ENCODE results near the gene GRPEL2.

Gene GRPEL2

DNA sequence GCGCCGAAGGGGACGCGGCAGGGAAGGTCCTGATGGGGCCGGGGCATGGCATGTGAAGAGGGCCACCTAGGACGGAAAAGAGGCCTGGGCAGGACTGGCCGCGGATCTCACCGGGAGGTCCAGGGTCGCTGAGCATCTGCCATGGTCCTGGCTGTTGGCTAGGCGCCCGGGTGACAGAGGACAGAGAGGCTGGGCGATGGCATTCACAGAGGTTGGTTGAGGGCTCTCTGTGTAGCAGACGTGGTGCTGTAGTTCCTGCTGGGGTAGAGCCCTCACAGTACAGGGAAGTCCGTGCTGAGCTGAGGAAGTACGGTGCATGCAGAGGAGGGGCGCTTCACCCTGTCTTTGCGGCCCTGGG lies 13.0 kb downstream of the GRPEL2 start:
- no peak for DNase-seq

DNA sequence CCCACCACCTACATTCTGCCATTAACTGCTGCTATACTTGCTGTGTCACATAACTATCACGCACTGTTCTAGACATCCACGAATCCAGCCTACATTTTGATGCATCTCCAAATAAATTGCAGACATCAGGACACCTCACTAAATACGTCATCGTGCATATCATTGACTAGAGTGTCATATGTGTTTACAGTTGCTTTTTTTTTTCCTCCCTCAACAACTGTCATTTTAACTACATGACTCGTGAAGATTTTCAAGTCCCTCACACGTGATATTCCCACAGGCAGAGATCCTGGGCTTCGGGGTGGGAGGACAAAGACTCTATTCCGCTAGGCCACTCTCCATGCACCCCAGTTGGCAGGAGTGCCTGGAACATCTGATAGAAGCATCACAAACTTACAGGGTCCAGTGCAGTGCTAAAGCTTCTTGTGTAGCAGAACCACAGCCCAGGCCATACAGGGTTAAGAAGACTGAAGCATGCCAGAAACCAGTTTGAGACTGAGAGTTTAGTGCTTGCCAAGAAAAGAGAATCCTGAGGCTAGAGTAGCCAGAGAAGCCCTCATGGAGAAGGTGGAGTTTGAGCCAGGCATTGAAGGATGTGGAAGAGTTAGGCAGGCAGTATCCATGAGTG lies 13.7 kb downstream of the GRPEL2 start:
- no peak for DNase-seq

DNA sequence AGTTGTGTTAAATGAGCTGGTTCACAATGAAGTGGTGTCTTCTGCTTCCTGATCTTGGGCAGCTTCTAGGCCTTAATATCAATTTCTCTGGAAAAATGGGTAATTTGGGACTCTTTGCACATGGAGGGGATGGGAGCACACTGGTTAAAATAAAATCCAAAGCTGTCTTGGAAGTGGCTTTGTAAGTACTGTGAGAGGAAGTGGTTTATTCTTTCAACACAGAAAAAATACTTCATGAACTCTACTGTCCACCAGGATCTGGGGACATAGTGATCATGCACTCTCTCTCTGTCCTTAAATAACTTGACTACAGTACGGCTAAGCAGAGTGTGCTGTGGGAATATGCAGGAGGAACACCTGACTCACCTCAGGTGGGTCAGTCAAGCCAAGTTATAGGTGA lies 15.0 kb downstream of the GRPEL2 start:
- no peak for DNase-seq

DNA sequence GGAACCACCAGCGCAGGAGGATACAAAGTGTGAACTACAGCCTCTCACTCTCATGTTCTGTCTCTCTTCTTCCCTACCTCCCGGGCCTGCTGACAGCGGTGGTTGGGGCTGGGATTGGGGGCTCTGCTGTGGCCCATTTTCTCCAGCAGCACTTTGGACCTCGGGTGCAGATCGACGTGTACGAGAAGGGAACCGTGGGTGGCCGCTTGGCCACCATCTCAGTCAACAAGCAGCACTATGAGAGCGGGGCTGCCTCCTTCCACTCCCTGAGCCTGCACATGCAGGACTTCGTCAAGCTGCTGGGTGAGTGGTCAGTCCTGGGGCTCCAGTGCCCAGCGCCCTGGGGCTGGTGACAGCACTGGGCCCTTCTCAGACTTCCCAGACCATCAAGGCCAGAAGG lies 17.2 kb downstream of the GRPEL2 start:
- DNase-seq, result no peak

DNA sequence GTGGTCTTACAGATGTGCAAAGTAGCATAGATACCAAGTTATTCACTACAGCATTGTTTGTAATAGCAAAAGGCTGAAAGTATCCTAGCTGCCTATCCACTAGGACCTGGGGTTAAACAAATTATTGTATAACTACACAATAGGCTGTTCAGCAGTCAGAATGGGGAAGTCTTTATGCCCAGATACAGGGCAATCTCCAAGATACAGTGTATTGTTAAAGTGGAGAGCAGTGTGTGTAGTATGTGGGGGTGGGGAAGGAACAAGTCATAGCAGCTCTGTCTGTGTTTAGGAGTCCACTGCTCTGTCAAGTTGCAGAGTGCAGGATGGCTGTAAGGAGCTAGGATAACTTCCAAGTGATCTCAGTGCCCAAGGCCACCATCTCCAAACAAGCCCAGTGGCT lies 18.1 kb downstream of the GRPEL2 start:
- no peak for DNase-seq

DNA sequence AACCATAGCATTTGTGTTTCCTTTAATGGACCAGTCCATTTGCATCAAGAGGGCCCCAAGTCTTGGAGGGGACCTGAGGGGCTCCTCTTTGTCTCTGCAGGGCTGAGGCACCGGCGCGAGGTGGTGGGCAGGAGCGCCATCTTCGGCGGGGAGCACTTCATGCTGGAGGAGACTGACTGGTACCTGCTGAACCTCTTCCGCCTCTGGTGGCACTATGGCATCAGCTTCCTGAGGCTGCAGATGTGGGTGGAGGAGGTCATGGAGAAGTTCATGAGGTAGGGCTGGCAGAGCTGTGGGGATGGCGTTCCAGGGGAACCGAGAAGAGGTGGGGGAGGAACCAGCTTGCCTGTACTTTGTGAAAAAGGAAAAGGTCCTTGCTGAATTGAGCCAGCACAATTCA lies 18.6 kb downstream of the GRPEL2 start:
- no peak for DNase-seq

DNA sequence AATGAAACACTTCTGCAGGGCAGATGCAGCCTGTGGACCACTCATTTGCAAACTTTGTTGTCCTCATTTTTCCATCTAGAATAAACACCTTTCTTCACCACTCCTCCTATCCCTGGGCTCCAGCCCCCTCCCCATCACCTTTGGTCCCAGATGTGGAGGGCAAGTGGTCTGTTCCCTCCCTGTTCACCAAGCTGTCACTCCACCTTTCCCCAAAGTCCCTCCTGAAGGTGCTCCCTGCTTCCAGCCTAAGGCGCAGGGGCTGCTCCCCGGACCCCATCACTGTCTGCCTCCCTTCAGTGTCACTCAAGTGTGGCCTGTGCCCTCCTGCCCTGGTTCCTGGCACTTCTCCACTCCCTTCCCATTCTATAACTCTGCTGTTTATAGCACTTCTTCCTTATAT lies 19.4 kb downstream of the GRPEL2 start:
- no peak for DNase-seq

DNA sequence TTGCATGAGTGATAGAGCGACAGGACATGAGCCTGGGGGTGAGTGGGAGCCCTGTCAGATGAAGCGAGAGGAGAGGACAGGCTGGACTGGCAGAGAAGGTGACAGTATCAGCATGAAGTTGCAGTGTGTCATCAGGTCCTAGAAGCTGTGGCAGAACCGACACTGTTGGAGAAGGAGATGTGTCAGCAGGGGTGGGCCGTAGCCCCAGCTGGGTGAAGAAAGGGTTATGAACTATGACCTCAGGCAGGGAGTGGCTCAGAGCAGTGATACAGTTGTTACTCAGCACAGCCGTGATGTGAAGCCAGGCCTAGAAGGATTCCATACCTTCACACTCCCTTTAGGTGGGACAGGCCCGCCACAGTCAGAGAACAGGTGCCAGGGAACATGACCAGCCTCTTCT lies 20.1 kb downstream of the GRPEL2 start:
- DNase-seq, result no peak

DNA sequence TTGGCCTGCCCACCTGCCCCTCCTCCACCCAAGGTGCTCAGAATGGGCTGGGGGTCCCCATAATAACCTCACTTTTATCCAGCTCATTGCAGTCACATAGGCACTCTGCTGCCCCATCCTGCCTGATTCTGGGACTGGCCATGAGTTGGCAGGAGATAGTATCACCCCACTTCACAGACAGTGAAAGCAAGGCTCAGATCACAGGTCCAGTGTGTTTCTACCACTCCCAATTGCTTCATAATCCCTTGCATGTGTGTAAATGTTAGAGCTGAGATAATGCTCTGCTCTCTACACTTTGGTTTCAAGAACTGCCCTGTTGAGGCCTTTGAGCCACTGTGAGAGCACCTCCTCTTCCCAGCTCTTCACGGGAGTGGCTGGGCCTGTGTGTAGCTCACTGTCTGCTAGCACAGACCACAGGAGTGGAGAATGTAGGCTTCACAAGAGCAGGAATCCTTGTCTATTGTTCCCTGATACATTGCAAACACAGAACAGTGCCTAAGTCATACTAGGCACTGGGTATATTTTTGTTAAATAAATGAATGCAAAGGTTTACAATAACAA lies 20.9 kb downstream of the GRPEL2 start:
- no peak for DNase-seq

DNA sequence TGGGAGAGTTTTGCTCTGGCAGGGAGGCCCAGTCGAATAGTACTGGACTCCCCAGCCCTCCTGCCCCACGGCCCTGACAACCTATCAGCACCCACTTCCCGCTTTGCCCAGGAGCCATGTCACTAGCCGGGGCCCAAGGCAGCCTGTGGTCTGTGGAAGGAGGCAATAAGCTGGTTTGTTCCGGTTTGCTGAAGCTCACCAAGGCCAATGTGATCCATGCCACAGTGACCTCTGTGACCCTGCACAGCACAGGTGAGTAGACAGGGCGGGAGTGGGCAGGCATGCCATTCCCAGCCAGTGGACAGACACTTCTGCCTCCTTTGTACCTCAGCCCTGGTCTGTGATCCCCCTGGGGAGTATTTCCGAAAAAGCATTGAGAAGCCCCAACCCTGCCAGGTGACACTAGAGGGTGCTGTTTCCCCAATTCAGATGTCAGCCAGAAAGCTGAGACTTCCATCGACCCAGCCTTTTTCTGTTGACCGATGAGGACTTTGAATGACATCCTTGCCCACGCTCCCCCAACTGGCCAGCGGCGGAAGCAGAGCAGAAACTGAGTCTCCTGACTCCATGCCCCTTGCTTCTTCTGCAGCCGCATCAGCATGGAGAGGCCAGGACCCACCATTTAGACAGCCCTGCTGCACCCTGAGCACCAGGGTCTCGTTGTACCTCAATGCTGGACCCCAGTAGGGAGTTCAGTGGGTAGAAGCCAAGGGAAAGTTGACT lies 22.1 kb downstream of the GRPEL2 start:
- DNase-seq, result peak; percentile 46

DNA sequence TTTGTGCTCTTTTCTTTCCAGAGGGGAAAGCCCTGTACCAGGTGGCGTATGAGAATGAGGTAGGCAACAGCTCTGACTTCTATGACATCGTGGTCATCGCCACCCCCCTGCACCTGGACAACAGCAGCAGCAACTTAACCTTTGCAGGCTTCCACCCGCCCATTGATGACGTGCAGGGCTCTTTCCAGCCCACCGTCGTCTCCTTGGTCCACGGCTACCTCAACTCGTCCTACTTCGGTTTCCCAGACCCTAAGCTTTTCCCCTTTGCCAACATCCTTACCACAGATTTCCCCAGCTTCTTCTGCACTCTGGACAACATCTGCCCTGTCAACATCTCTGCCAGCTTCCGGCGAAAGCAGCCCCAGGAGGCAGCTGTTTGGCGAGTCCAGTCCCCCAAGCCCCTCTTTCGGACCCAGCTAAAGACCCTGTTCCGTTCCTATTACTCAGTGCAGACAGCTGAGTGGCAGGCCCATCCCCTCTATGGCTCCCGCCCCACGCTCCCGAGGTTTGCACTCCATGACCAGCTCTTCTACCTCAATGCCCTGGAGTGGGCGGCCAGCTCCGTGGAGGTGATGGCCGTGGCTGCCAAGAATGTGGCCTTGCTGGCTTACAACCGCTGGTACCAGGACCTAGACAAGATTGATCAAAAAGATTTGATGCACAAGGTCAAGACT lies 22.8 kb downstream of the GRPEL2 start:
- DNase-seq, result no peak

DNA sequence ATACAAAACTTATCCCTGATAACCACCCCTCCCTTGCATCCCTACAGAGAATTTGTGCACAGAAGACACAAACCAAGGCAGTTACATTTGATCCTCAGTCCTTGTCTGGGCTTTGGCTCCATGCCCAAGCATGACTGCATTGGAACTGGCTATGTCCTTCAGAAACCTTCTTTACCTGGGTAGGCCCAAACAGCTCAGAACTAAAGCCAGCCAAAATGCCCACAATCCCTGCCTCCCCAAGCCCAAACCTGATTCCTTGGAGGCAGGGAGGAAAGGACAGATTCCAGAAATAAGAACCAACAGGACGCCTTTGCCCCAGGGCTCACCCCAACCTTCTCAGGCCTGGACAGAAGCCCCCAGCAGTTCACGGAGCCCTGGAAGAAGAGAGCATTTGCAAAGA lies 25.6 kb downstream of the GRPEL2 start:
- DNase-seq, result no peak

DNA sequence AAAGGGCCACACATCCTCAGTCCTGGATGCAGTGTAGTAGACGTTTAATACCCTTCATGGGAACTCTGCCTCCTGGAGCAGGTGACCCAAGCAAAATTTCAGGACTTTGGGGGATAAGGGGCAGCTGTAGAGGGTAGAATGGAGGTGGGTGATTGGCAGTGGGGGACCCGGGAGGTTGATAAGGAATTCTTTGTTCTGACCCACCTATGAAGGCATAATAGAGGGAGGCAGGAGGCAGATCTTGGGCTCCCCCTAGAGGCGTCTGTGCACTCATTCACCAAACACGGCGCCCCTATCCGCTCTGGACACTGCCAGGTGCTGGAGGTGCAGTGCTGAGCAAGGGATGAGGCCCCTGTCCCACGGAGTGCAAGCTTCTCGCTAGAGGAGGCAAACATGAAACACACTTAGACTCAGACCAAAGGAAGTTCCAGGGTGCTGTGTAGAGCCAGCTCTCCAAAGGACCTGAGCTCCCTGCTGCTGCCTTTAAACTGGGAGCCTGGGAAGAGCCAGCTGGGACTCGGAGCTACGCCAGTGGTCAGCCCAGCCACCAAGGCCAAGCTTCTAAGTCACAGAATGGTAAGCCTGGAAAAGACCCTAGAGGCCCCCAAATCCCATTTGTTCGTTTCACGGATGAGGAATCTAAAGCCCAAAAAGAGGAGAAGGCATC lies 26.1 kb downstream of the GRPEL2 start:
- peak; percentile 59 for DNase-seq

DNA sequence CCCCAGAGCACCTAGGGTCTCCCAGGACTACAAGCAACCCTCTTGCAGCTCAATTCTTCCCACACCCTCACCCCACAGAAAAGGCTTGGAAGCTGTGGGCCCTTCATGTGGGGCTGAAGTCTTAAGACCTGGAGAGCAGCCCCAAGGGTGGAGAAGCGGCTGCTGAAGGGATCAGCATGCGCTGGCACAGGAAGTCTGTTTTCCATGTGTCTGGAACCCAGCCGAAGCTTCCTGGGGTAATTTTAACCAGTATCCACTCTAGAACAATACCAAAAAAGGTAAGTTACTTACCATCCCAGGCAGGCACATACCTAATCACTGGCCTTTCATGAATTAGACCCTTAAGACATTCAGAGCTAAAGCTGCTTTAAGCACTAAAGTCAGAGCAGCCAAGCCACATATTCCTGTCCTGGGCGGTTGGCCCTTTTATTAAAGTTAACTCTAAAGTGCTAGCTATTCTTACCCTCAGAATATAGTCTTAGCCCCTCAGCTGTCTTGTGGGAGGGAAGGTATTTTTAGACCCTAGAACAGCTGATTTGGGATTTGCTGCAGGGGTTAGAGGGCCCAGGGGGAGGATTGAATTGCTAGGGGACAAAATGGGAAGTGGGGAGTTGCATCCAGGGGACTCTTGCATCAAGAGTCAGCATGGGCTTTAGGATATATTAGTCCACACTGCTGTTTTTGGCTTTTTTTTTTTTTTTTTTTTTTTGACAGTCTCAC lies 26.9 kb downstream of the GRPEL2 start:
- no peak for DNase-seq

DNA sequence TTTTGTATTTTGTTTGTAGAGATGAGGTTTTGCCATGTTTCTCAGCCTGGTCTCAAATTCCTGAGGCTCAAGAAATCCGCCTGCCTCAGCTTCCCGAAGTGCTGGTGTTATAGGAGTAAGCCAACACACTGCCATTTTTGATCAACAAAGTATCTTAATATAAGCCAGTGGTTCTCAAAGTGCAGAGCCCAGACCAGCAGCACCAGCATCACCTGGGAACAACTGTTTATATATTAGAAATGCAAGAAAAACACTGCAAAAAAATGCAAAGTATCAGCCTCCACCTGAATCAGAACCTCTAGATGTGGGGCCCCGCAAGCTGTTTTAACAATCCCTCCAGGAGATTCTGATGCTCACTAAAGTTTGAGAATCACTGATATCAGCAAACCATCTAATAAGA lies 27.6 kb downstream of the GRPEL2 start:
- no peak for DNase-seq

DNA sequence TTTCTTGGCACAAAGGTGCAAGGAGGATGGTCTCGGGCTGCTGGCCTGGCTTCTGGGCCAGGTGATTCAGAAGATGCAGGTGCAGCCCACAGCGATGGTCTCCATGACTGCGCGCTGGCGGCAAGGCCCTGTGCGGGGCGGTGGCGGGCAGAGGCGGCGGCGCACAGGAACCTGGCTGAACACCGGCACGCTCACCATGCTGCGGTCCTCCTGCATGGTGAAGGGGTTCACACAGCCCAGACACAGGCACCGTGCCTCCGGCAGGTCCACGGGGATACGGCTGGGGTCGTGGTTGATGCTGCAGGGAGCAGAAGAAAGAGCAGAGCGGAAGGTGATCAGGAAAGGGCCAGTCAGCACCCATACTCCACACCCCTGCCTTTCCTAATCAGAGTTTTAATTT lies 29.0 kb downstream of the GRPEL2 start:
- no peak for DNase-seq

DNA sequence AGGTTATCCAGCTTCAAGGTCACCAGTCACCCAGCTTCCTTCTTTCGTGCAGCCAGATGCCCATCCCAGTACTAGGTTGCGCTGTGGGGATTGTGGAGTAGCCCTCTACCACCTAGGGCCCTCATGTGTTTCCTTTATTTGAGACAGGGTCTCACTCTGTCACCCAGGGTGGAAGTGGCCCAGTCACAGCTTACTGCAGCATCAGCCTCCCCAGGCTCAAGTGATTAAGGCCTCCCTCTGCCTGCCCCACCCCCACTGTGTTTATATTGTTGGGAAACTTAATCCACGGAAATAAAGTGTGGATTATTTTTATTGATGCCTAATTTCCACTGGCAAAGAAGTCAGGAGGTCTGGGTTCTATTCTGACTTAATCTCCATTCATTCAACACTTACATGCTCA lies 29.5 kb downstream of the GRPEL2 start:
- no peak for DNase-seq

DNA sequence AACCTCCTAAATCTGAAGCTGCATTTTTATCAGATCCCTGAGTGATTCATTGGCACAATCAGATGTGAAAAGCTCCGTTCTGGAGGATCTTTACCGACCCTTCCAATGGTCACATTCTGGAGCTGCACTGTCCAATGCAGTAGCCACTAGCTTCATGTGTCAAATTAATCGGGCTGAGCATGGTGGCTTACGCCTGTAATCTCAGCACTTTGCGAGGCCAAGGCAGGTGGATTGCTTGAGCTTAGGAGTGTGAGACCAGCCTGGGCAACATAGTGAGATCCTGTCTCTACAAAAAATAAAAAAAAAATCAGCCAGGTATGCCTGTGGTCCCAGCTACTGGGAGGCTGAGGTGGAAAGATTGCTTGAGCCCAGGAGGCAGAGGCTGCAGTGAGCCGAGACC lies 30.1 kb downstream of the GRPEL2 start:
- no peak for DNase-seq

DNA sequence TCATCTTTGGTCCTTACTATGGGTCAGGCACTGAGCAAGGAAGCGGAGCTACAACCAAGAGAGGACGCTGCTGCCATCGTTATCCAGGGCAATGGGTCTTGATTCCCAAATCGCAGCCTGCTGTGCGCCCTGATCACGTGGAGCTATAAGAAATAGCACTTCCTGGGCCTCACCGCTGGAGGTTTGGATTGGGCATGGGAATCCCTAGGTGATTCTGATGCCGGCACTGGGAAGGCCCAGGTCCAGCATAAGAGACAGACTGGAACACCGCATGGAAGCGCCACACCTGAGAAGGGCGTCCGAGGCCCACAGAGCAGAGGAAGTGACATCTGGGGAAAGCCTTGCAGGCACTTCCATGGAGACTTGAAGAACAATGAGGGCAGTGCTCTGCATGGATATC lies 30.8 kb downstream of the GRPEL2 start:
- no peak for DNase-seq

DNA sequence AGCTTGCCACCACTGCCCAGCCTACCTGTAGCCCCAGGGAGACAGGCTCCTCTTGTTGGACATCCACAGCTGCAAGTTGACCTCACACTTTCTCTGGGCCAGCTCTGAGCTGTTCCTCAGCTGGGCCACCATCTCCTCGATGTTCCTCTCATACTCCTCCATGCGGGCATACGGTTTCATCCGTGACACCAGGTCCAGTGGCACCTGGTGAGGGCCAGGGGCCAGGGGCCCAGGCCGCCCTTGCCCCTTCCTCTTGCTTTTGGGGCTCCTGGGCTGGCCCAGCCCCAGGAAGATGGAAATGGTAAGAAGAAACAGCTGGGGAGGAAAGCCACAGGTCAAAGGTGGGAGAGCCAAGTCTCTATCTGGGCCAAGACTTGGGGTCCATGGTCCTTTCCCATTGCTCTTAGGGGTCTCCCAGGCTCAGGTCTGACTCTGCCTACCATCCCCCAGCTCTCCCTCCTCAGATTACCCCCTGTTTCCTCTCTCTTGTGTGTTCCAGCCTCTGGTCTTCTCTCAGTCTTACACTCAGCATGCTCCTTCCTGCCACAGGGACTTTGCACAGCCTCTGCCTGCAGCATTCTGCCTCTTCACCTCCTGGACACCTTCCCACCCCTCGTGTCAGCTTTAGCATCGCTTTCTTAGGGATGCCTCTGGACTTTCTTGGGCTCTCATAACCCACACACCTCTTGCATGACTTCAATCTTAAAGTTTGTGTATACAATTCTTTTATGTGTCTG lies 31.6 kb downstream of the GRPEL2 start:
- no peak for DNase-seq

DNA sequence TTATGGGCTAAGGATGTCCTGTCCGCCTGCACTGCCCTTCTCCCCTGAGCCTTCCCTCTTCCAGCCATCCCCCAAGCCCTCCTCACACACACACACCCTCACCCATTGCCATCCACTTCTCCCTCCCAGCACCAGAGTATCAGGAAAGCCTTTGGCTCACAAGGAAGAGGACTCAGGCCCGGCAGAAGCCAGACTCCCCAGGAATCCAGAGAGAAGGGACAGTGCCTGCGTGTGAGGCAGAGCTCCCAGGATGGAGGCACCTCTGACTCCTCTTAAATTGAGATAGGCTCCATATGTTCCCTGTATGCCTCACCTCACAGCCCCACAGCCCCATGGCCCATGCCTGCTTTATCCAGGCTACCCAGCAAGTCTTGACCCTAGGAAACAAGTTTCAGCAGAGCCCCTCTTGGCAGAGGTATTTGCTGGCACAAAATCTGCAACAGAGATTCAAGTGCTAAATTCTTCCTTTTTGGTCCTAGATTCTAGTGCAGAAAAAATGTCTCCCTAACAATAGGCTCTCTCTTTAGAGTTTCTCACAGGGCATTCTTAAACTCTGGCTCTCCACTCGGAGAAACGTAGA lies 33.0 kb downstream of the GRPEL2 start:
- no peak for DNase-seq
